CMK (cell line): Measurements from ENCODE around the gene EIF2B2.

Experiments
- DNase-seq: peaks from one replicate; pipeline ENCODE4 v3.0.0-alpha.2; 2010; ENCODE audit warnings: low read depth

Gene EIF2B2

GRCh38 chr14:74974364-74975058, 28.2 kb upstream of the EIF2B2 start:
- no peak for DNase-seq

GRCh38 chr14:74975059-74975810, 27.5 kb upstream of the EIF2B2 start:
- no peak for DNase-seq

- DNase-seq: no peak
Measured at GRCh38 chr14:74976264-74977113, 26.2 kb upstream of the EIF2B2 start.

- no peak for DNase-seq
Measured at GRCh38 chr14:74977164-74977900, 25.4 kb upstream of the EIF2B2 start.

GRCh38 chr14:74977901-74978385, 24.8 kb upstream of the EIF2B2 start:
- no peak for DNase-seq

- DNase-seq: no peak
Measured at GRCh38 chr14:74978416-74978947, 24.2 kb upstream of the EIF2B2 start.

- DNase-seq: no peak
Measured at GRCh38 chr14:74979029-74979428, 23.7 kb upstream of the EIF2B2 start.

GRCh38 chr14:74979442-74980397, 23.0 kb upstream of the EIF2B2 start:
- DNase-seq: no peak

GRCh38 chr14:74980398-74980730, 22.4 kb upstream of the EIF2B2 start:
- no peak for DNase-seq

GRCh38 chr14:74980731-74981461, 21.8 kb upstream of the EIF2B2 start:
- DNase-seq: no peak

GRCh38 chr14:74981462-74981782, 21.3 kb upstream of the EIF2B2 start:
- no peak for DNase-seq

- DNase-seq: no peak
Measured at GRCh38 chr14:74981833-74982232, 20.9 kb upstream of the EIF2B2 start.

GRCh38 chr14:74982661-74983060, 20.1 kb upstream of the EIF2B2 start:
- DNase-seq: no peak

GRCh38 chr14:74983343-74983742, 19.4 kb upstream of the EIF2B2 start:
- DNase-seq: no peak

GRCh38 chr14:74984236-74985027, 18.3 kb upstream of the EIF2B2 start:
- DNase-seq: no peak

- no peak for DNase-seq
Measured at GRCh38 chr14:74985028-74985310, 17.8 kb upstream of the EIF2B2 start.

- DNase-seq: no peak
Measured at GRCh38 chr14:74985806-74986205, 16.9 kb upstream of the EIF2B2 start.

GRCh38 chr14:74988131-74988530, 14.6 kb upstream of the EIF2B2 start:
- no peak for DNase-seq

GRCh38 chr14:74988993-74989392, 13.7 kb upstream of the EIF2B2 start:
- no peak for DNase-seq
